Transverse colon (tissue), 4 donors: Measurements from ENCODE around the gene PNMA1. TPM values are rescaled to one million over a fixed set of nuclear protein-coding genes. Genes with fewer than 3 reads are reported as not detected.
A peak's percentile ranks its signal among the peaks of the same experiment; 100 is the strongest.

Experiments
- DNase-seq: peaks from one replicate; pipeline ENCODE4 v3.0.0-alpha.2; 2019
- H3K27ac ChIP-seq, 4 donors: fragments of 200-600 bp; sonication (generic); 2 replicates each; pipeline ENCODE4 v1.5.1; 2016 to 2018; ENCODE audit warnings: inconsistent platforms in 4 of 4
- H3K27me3 ChIP-seq: fragments of 200-600 bp; sonication (generic); 2 replicates; pipeline ENCODE4 v1.5.1; 2017; ENCODE audit warnings: inconsistent platforms
- H3K36me3 ChIP-seq, 4 donors: fragments of 200-600 bp; sonication (generic); 2 replicates each; pipeline ENCODE4 v1.5.1; 2017 to 2019; ENCODE audit warnings: inconsistent platforms in 4 of 4
- H3K4me1 ChIP-seq, 4 donors: fragments of 200-600 bp; sonication (generic); 2 replicates each; pipeline ENCODE4 v1.5.1; 2017 to 2020; ENCODE audit warnings: inconsistent platforms in 4 of 4
- H3K4me3 ChIP-seq, 4 donors: fragments of 200-600 bp; sonication (generic); 1 replicate in 1 of 4; 2 replicates in 3 of 4; pipeline versions ENCODE4 v1.5.1 to v1.6.1; 2017 to 2019; ENCODE audit warnings: inconsistent platforms in 4 of 4
- H3K9me3 ChIP-seq, 2 donors: fragments of 200-600 bp; sonication (generic); 2 replicates each; pipeline ENCODE4 v1.5.1; 2017 to 2019; ENCODE audit warnings: inconsistent platforms in 2 of 2
- EP300 ChIP-seq: sonication (generic); formaldehyde crosslinking; IDR thresholded peaks from one replicate; pipeline ENCODE4 v1.6.1; 2017; ENCODE audit warnings: antibody characterized with exemption, low read depth
- POLR2A ChIP-seq: fragments of 450-650 bp; IDR thresholded peaks from one replicate; pipeline ENCODE4 v1.6.1; 2016; ENCODE audit warnings: antibody characterized with exemption, mild to moderate bottlenecking, moderate library complexity
- POLR2AphosphoS5 ChIP-seq, 3 donors: sonication (generic); formaldehyde crosslinking; IDR thresholded peaks; one replicate each; pipeline ENCODE4 v1.6.1; 2016; ENCODE audit warnings: antibody characterized with exemption in 3 of 3
- WGBS, 2 donors: methylation state at CpG; one replicate each; pipeline ENCODE4 v1.1.5; 2018; ENCODE audit warnings: low coverage in 1 of 2; 5-methylcytosine and 5-hydroxymethylcytosine counted together
- in situ Hi-C, 4 donors: fragments of 200-750 bp; cut with MboI; loops; one replicate each; pipeline versions ENCODE4 v1.15.0 to v1.15.1; 2017; ENCODE audit warnings: low sequenced_read_pairs in 3 of 4, low pct_ligation_motif_present in 1 of 4, low pct_unique_long_range_greater_than_20kb in 1 of 4
- intact Hi-C: fragments of 100-400 bp; cut with DNase I; formaldehyde crosslinking; loops from one replicate; pipeline ENCODE4 v1.15.1; 2023; ENCODE audit warnings: low total_unique reads
- total RNA-seq, 4 donors: library from RNA; depleted of rRNA; stranded (reverse); fragments of >200 nt; gene quantifications; one replicate each; pipeline ENCODE4 v1.1.0, GENCODE V29; 2016
- TF ChIP-seq, protein P1 (sequence below), 5 experiments: fragments of 200-600 bp in 3 of 5; fragments of 450-650 bp in 2 of 5; sonication (generic) in 3 of 5; IDR thresholded peaks; 1 replicate in 2 of 5; 2 replicates in 3 of 5; pipeline ENCODE4 v1.5.1; 2016 to 2017; ENCODE audit warnings: antibody characterized with exemption in 5 of 5, inconsistent platforms in 3 of 5, mild to moderate bottlenecking in 2 of 5, moderate library complexity in 1 of 5

Gene PNMA1
- total RNA-seq, 4 donors from 2014 or later: 12.7 to 22.1 (median 12.7) TPM

DNA sequence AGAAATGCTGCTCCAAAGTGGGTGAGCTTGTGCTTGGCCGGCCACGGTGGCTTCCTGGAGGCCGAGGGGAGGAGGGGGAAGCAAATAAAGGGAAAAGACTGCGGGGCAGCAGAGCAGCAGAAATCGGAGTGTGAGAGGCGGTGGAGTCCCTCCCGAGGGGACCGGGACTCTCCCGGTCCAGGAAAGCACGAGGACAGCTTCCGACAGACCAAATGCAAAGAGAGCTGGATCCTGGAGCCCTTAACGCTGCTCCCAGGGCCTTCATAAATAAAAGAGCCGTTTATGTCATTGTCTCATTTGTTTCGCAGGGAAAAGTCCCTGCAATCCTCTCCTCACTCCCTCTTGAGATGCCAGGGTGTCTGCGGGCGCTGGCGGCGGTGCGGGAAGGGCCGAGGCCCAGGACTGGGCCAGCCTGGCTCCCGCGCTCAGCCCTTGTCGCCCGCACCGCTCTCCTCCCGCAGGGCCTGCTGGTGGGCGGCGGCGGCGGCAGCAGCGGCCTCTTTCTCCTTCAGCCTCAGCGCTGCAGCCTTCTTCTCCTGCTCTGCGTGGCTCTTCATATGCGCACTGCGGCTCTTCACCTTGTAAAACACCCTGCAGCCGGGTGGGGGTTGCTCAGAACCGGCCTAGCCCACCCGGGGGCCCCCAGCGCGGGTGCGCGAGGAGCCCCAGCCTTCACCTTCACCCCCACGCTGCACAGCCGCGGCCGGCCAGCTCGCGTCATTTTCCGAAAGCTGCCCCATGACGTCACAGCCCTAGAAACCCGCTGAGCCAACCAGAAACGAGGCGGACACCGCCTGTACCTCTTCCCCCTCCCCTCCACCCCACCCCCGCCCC is 4.5 kb upstream of the PNMA1 start:
- peak overlapping the region in 3 of 4 donors; percentile 9 to 24 (median 14) for H3K4me3 ChIP-seq
- H3K27me3 ChIP-seq: no peaks in the 10 kb centered on the region
- in situ Hi-C loops: no loop called here
- peaks cover 6 to 33% (median 20%) of the 10 kb centered on the region in 4 donors for H3K4me1 ChIP-seq
- no peak for DNase-seq
- peak overlapping the region; percentile 83 to 97 (median 90) for H3K27ac ChIP-seq
- WGBS, 2 donors: 76% methylated on average over 55 of the region's 55 CpGs; no CpG with 5 or more reads in 1 of the 2 donors
- peak in 1 of 3 donors; percentile 48 for TF ChIP-seq POLR2AphosphoS5 (IDR thresholded peaks at IDR 0.05)
- TF ChIP-seq, protein P1, sequence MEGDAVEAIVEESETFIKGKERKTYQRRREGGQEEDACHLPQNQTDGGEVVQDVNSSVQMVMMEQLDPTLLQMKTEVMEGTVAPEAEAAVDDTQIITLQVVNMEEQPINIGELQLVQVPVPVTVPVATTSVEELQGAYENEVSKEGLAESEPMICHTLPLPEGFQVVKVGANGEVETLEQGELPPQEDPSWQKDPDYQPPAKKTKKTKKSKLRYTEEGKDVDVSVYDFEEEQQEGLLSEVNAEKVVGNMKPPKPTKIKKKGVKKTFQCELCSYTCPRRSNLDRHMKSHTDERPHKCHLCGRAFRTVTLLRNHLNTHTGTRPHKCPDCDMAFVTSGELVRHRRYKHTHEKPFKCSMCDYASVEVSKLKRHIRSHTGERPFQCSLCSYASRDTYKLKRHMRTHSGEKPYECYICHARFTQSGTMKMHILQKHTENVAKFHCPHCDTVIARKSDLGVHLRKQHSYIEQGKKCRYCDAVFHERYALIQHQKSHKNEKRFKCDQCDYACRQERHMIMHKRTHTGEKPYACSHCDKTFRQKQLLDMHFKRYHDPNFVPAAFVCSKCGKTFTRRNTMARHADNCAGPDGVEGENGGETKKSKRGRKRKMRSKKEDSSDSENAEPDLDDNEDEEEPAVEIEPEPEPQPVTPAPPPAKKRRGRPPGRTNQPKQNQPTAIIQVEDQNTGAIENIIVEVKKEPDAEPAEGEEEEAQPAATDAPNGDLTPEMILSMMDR (IDR thresholded peaks at IDR 0.05): no peak
- intact Hi-C loops: no loop called here
- peaks cover 0 to 37% (median 14%) of the 10 kb centered on the region in 4 donors for H3K36me3 ChIP-seq
- H3K9me3 ChIP-seq: no peaks in the 10 kb centered on the region

DNA sequence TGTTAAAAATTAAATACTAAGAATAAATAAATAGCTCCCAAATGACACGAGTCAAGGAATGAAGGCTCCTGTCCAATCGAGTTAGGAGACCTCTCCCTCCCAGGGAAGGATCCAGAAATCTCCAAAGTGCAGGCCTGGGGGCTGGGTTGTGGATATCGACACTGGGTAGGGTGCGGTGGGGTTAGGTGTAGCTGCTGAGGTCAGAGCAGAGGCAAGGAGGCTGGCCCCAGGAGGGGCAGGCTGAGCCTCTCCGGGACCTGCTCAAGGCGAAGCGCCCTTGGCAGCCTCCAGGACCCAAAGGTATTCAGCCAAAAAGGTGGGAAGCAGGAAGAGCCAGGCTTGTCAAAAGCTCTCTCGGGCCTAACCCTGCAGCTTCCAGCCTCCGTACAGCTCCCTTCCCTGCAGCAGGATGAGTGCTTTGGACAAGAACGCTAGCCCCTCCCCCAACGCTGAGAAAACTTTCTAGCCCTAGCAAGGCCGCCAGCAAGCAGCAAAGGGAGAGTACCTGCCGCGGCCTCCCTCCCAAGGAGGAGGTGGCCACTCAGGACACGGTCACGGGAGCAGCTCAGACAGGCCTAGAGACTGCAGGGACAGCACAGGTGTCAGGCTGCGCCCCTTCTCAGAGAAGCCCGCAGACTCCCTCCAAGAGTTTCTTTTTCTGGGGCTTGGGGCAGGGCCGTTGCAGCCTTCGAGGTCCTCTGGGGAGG is 3.7 kb upstream of the PNMA1 start:
- in situ Hi-C loops (no loop called here), intact Hi-C loops (no loop called here)
- Histone ChIP-seq H3K36me3 (peaks cover 0 to 32% (median 14%) of the 10 kb centered on the region in 4 donors), H3K4me1 (peaks cover 6 to 28% (median 17%) of the 10 kb centered on the region in 4 donors), H3K27ac (peak overlapping the region; percentile 83 to 97 (median 90)), H3K9me3 (no peaks in the 10 kb centered on the region), H3K27me3 (no peaks in the 10 kb centered on the region), H3K4me3 (peak overlapping the region in 2 of 4 donors; percentile 9 to 24)
- TF ChIP-seq, protein P1 (IDR thresholded peaks at IDR 0.05): no peak
- peak in 1 of 3 donors; percentile 48 for TF ChIP-seq POLR2AphosphoS5 (IDR thresholded peaks at IDR 0.05)
- peak; percentile 48 for DNase-seq
- WGBS, 2 donors: 54 to 77% methylated on average over 2 to 20 of the region's 20 CpGs

DNA sequence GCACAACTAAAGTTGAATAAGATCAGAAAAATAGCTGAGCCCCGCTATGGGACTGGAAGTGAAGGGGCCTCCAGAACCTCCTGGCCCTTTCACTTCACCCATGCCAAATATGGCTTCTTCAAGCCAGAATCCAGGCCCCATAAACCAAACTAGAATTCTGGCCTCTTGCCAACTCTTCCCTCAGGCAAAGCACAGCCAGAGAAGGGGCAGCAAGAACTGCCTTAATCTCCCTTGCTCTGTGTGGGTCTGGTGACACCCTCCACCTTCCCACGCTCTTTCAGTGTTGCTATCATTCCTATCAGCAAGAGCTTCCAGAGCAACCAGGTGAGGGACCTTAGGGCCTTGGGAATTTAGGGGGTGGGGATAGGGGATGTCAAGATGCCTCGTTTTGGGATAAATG is 3.1 kb upstream of the PNMA1 start:
- DNase-seq: no peak
- Histone ChIP-seq H3K36me3 (peaks cover 0 to 26% (median 11%) of the 10 kb centered on the region in 4 donors), H3K27me3 (no peaks in the 10 kb centered on the region), H3K9me3 (no peaks in the 10 kb centered on the region), H3K4me3 (no peak overlapping the region), H3K4me1 (peaks cover 6 to 30% (median 18%) of the 10 kb centered on the region in 4 donors), H3K27ac (peak overlapping the region; percentile 83 to 97 (median 90))
- intact Hi-C loops: no loop called here
- in situ Hi-C loops: no loop called here
- 75% methylated on average over 3 of the region's 3 CpGs; no CpG with 5 or more reads in 1 of the 2 donors for WGBS, 2 donors
- TF ChIP-seq POLR2AphosphoS5 (IDR thresholded peaks at IDR 0.05) (peak in 2 of 3 donors; percentile 40 to 43), EP300 (no peak)

DNA sequence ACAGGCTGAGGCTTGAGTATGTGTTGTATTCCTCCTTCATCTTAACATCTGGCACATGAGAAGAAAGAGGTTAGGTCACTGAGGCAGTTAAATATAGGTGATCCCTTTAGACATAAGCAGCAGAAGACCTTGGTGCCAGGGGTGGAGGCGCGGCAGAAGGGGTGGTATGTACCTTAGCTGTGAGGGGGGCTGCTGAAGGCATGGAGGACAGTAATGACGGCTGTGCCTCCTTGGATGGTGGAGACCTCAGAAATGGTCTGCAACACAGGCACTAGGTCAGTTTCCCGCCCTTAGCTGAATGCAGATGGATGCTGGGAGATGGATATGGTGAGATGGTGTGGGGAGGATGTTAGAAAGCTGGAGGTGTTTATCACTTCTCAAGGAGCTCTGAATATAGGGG is 1.5 kb upstream of the PNMA1 start:
- in situ Hi-C loops: no loop called here
- TF ChIP-seq EP300: no peak
- TF ChIP-seq, protein P1 (IDR thresholded peaks at IDR 0.05): no peak
- no peak for TF ChIP-seq POLR2AphosphoS5 (IDR thresholded peaks at IDR 0.05)
- TF ChIP-seq POLR2A: no peak

More for the DNA sequence above, 1.5 kb upstream of the PNMA1 start:
- Histone ChIP-seq H3K9me3 (no peaks in the 10 kb centered on the region), H3K36me3 (peaks cover 0 to 14% (median 6%) of the 10 kb centered on the region in 4 donors), H3K27ac (peak overlapping the region in 2 of 4 donors; percentile 93 to 97), H3K27me3 (no peaks in the 10 kb centered on the region), H3K4me3 (no peak overlapping the region), H3K4me1 (peaks cover 6 to 38% (median 19%) of the 10 kb centered on the region in 4 donors)
- 94 to 100% methylated on average over 3 to 4 of the region's 4 CpGs for WGBS, 2 donors
- intact Hi-C loops: no loop called here
- DNase-seq: no peak
